Measurements from ENCODE around the gene MCUR1.

The MCUR1 gene

GRCh38 chr6:13762611-13763441 lies 51.5 kb downstream of the MCUR1 start:
- H3K27ac ChIP-seq = no peak overlapping the region

GRCh38 chr6:13761361-13762036 lies 52.9 kb downstream of the MCUR1 start:
- no peak for TF ChIP-seq CTCF (IDR thresholded peaks at IDR 0.05)
- no peak overlapping the region for H3K27ac ChIP-seq

More at GRCh38 chr6:13762611-13763441, 51.5 kb downstream of the MCUR1 start:
- no peak for TF ChIP-seq CTCF (IDR thresholded peaks at IDR 0.05)
- no peak for TF ChIP-seq ZFX (IDR thresholded peaks at IDR 0.05; ENCODE audit: borderline replicate concordance)

GRCh38 chr6:13760307-13761304 lies 53.8 kb downstream of the MCUR1 start:
- H3K27ac ChIP-seq = no peak overlapping the region
- TF ChIP-seq ZFX (IDR thresholded peaks at IDR 0.05; ENCODE audit: borderline replicate concordance) (no peak), CTCF (IDR thresholded peaks at IDR 0.05) (no peak)

- no peak overlapping the region for H3K27ac ChIP-seq
- TF ChIP-seq ZFX (IDR thresholded peaks at IDR 0.05; ENCODE audit: borderline replicate concordance) (no peak), CTCF (IDR thresholded peaks at IDR 0.05) (no peak)
These were observed 55.3 kb downstream of the MCUR1 start for GRCh38 chr6:13759025-13759424.

GRCh38 chr6:13754644-13755043 lies 59.7 kb downstream of the MCUR1 start:
- TF ChIP-seq ZFX (IDR thresholded peaks at IDR 0.05; ENCODE audit: borderline replicate concordance) (no peak), CTCF (IDR thresholded peaks at IDR 0.05) (no peak)
- H3K27ac ChIP-seq = no peak overlapping the region

- no peak for TF ChIP-seq CTCF (IDR thresholded peaks at IDR 0.05)
- no peak for TF ChIP-seq ZFX (IDR thresholded peaks at IDR 0.05; ENCODE audit: borderline replicate concordance)
- no peak overlapping the region for H3K27ac ChIP-seq
These were observed 70.6 kb downstream of the MCUR1 start for GRCh38 chr6:13743736-13744127.

Data from 22Rv1 (cell line).